ENCODE measurements around the gene NKAIN2.
"Not testable (repeated sequence)": the region's sequence is repeated elsewhere in the genome, so short reads cannot be mapped to it uniquely, and the experiment has no call there.

The NKAIN2 gene

GRCh38 chr6:124436803-124437202, 633.1 kb downstream of the NKAIN2 start:
- DNase-seq (ENCODE audit: low spot score), result no peak

- DNase-seq (ENCODE audit: low spot score), result no peak
Observed at GRCh38 chr6:124438546-124439065, 634.9 kb downstream of the NKAIN2 start.

- DNase-seq (ENCODE audit: low spot score), result no peak
Observed at GRCh38 chr6:124441450-124441849, 637.8 kb downstream of the NKAIN2 start.

GRCh38 chr6:124443541-124443940, 639.9 kb downstream of the NKAIN2 start:
- no peak for DNase-seq (ENCODE audit: low spot score)

- DNase-seq (ENCODE audit: low spot score), result no peak
Observed at GRCh38 chr6:124445581-124445980, 641.9 kb downstream of the NKAIN2 start.

GRCh38 chr6:124446961-124447360, 643.3 kb downstream of the NKAIN2 start:
- DNase-seq (ENCODE audit: low spot score), result no peak

GRCh38 chr6:124459268-124459667, 655.6 kb downstream of the NKAIN2 start:
- no peak for DNase-seq (ENCODE audit: low spot score)

GRCh38 chr6:124462750-124463149, 659.1 kb downstream of the NKAIN2 start:
- DNase-seq (ENCODE audit: low spot score), result no peak

GRCh38 chr6:124463271-124463670, 659.6 kb downstream of the NKAIN2 start:
- DNase-seq (ENCODE audit: low spot score), result no peak

GRCh38 chr6:124464600-124464999, 660.9 kb downstream of the NKAIN2 start:
- DNase-seq (ENCODE audit: low spot score), result not testable (repeated sequence)

- no peak for DNase-seq (ENCODE audit: low spot score)
Observed at GRCh38 chr6:124466949-124467348, 663.3 kb downstream of the NKAIN2 start.

GRCh38 chr6:124467366-124467765, 663.7 kb downstream of the NKAIN2 start:
- no peak for DNase-seq (ENCODE audit: low spot score)

- no peak for DNase-seq (ENCODE audit: low spot score)
Observed at GRCh38 chr6:124470803-124471202, 667.1 kb downstream of the NKAIN2 start.

GRCh38 chr6:124475176-124475575, 671.5 kb downstream of the NKAIN2 start:
- DNase-seq (ENCODE audit: low spot score), result no peak

- no peak for DNase-seq (ENCODE audit: low spot score)
Observed at GRCh38 chr6:124478906-124479305, 675.2 kb downstream of the NKAIN2 start.

GRCh38 chr6:124479991-124480430, 676.3 kb downstream of the NKAIN2 start:
- DNase-seq (ENCODE audit: low spot score), result no peak

- no peak for DNase-seq (ENCODE audit: low spot score)
Observed at GRCh38 chr6:124482071-124482491, 678.4 kb downstream of the NKAIN2 start.

- no peak for DNase-seq (ENCODE audit: low spot score)
Observed at GRCh38 chr6:124487623-124488431, 684.2 kb downstream of the NKAIN2 start.

GRCh38 chr6:124490122-124490521, 686.5 kb downstream of the NKAIN2 start:
- DNase-seq (ENCODE audit: low spot score), result no peak

GRCh38 chr6:124493259-124493658, 689.6 kb downstream of the NKAIN2 start:
- DNase-seq (ENCODE audit: low spot score), result no peak

GRCh38 chr6:124494956-124495664, 691.4 kb downstream of the NKAIN2 start:
- DNase-seq (ENCODE audit: low spot score), result no peak

- DNase-seq (ENCODE audit: low spot score), result no peak
Observed at GRCh38 chr6:124495665-124496190, 692.1 kb downstream of the NKAIN2 start.

GRCh38 chr6:124496334-124496733, 692.7 kb downstream of the NKAIN2 start:
- DNase-seq (ENCODE audit: low spot score), result no peak

Measured in HuH-7 (cell line).